GM23248 (cell line): Measurements from ENCODE around the gene SGCA. TPM values are rescaled to one million over a fixed set of nuclear protein-coding genes. Genes with fewer than 3 reads are reported as not detected.

ENCODE experiments used
- DNase-seq: peaks from one replicate; pipeline ENCODE4 v3.0.0-alpha.2; 2015
- H2AFZ ChIP-seq: fragments of 200-600 bp; sonication (generic); 2 replicates; pipeline ENCODE4 v1.6.1; 2016; ENCODE audit warnings: antibody characterized with exemption
- H3F3A ChIP-seq: fragments of 200-600 bp; sonication (generic); 2 replicates; pipeline ENCODE4 v1.6.1; 2016; ENCODE audit warnings: mild to moderate bottlenecking, antibody characterized with exemption, mixed run types; ENCODE audit not compliant: insufficient read depth
- H3K27ac ChIP-seq: fragments of 200-600 bp; sonication (generic); 2 replicates; pipeline ENCODE4 v1.5.1; 2016; ENCODE audit warnings: mild to moderate bottlenecking
- H3K27me3 ChIP-seq: fragments of 200-600 bp; sonication (generic); replicated peaks from 2 replicates; pipeline ENCODE4 v1.6.1; 2016; ENCODE audit warnings: mild to moderate bottlenecking; ENCODE audit not compliant: insufficient read depth
- H3K36me3 ChIP-seq: fragments of 200-600 bp; sonication (generic); 2 replicates; pipeline ENCODE4 v1.6.1; 2016; ENCODE audit warnings: low read depth, mild to moderate bottlenecking
- H3K4me1 ChIP-seq: fragments of 200-600 bp; sonication (generic); 2 replicates; pipeline ENCODE4 v1.6.1; 2016; ENCODE audit warnings: mild to moderate bottlenecking; ENCODE audit not compliant: insufficient read depth
- H3K4me2 ChIP-seq: fragments of 200-600 bp; sonication (generic); one replicate; pipeline ENCODE4 v1.6.1; 2016; ENCODE audit warnings: mild to moderate bottlenecking; ENCODE audit not compliant: unreplicated experiment
- H3K4me3 ChIP-seq: fragments of 200-600 bp; sonication (generic); 2 replicates; pipeline ENCODE4 v1.5.1; 2016; ENCODE audit warnings: mild to moderate bottlenecking
- H3K79me2 ChIP-seq: fragments of 200-600 bp; sonication (generic); 2 replicates; pipeline ENCODE4 v1.6.1; 2016; ENCODE audit warnings: mild to moderate bottlenecking; ENCODE audit not compliant: insufficient read depth
- H3K9ac ChIP-seq: fragments of 200-600 bp; sonication (generic); 2 replicates; pipeline ENCODE4 v1.6.1; 2016; ENCODE audit warnings: mild to moderate bottlenecking
- H3K9me2 ChIP-seq: fragments of 200-600 bp; sonication (generic); 2 replicates; pipeline ENCODE4 v1.6.1; 2016; ENCODE audit warnings: mixed run types, mild to moderate bottlenecking, moderate library complexity; ENCODE audit not compliant: insufficient read depth
- H3K9me3 ChIP-seq: fragments of 200-600 bp; sonication (generic); one replicate; pipeline ENCODE4 v1.6.1; 2017; ENCODE audit warnings: low read depth
- H4K20me1 ChIP-seq: fragments of 200-600 bp; sonication (generic); 2 replicates; pipeline ENCODE4 v1.6.0; 2016; ENCODE audit not compliant: insufficient read depth
- EZH2 ChIP-seq: fragments of 200-600 bp; sonication (generic); IDR thresholded peaks from 2 replicates; pipeline ENCODE4 v1.6.1; 2018; ENCODE audit warnings: antibody characterized with exemption, mild to moderate bottlenecking; ENCODE audit not compliant: insufficient read depth, poor library complexity, severe bottlenecking
- EZH2phosphoT487 ChIP-seq: fragments of 200-600 bp; sonication (generic); IDR thresholded peaks from 2 replicates; pipeline ENCODE4 v1.6.1; 2018; ENCODE audit warnings: antibody characterized with exemption, moderate library complexity, mild to moderate bottlenecking, low read depth; ENCODE audit not compliant: insufficient read depth
- WGBS, 2 experiments: methylation state at CpG; one replicate each; pipeline ENCODE4 v1.1.6; 2015 to 2017; ENCODE audit warnings: low lambda C conversion rate in 2 of 2, low coverage in 1 of 2; ENCODE audit errors: missing lambda C conversion rate in 2 of 2; 5-methylcytosine and 5-hydroxymethylcytosine counted together
- in situ Hi-C: fragments of 300-500 bp; cut with MboI; formaldehyde crosslinking; loops from 2 replicates; pipeline ENCODE4 v1.15.0; 2020
- polyA plus RNA-seq: library from polyadenylated mRNA; unstranded; fragments of >200 nt; fragmentation: Nextera tagmentation; extraction: Ambion mirVana; gene quantifications from 2 replicates; pipeline ENCODE4 v1.2.1, GENCODE V29; 2016
- total RNA-seq: library from RNA; depleted of rRNA; stranded (reverse); fragments of >200 nt; shearing (Covaris generic); gene quantifications from 2 replicates; pipeline ENCODE4 v1.2.3, GENCODE V29; 2014

The SGCA gene
- total and polyA plus RNA-seq, 2 experiments from 2014 or later = 1.8 TPM; not detected in 1

GRCh38 chr17:50198026-50198669 is 32.3 kb downstream of the SGCA start:
- TF ChIP-seq EZH2 (no peak), EZH2phosphoT487 (no peak)
- WGBS, 2 experiments = 1% methylated on average over 7 of the region's 7 CpGs
- Histone ChIP-seq H3K9me2 (no peaks in the 10 kb centered on the region), H3K79me2 (peaks cover 98% of the 10 kb centered on the region), H3K4me3 (peak overlapping the region; percentile 99), H3K4me2 (peak overlapping the region; percentile 94), H4K20me1 (no peaks in the 10 kb centered on the region), H3K9ac (peak overlapping the region; percentile 100), H3K9me3 (no peaks in the 10 kb centered on the region), H2AFZ (no peak overlapping the region), H3K27ac (peak overlapping the region; percentile 100), H3F3A (peaks cover 68% of the 10 kb centered on the region), H3K4me1 (peaks cover 65% of the 10 kb centered on the region), H3K27me3 (no peaks in the 10 kb centered on the region), H3K36me3 (peaks cover 64% of the 10 kb centered on the region)
- in situ Hi-C loops = no loop called here
- peak; percentile 84 for DNase-seq

- peak; percentile 68 for DNase-seq
These were observed 33.5 kb downstream of the SGCA start for GRCh38 chr17:50199211-50199802.

GRCh38 chr17:50199803-50200456 is 34.1 kb downstream of the SGCA start:
- Histone ChIP-seq H3K4me2 (peak overlapping the region; percentile 94), H3K4me3 (peak overlapping the region; percentile 99), H3K79me2 (peaks cover 89% of the 10 kb centered on the region), H3K27ac (peak overlapping the region; percentile 100), H3K36me3 (peaks cover 52% of the 10 kb centered on the region), H3K27me3 (no peaks in the 10 kb centered on the region), H2AFZ (no peak overlapping the region), H3K9ac (peak overlapping the region; percentile 100), H3K9me3 (no peaks in the 10 kb centered on the region), H3F3A (peaks cover 68% of the 10 kb centered on the region), H4K20me1 (no peaks in the 10 kb centered on the region), H3K4me1 (peaks cover 61% of the 10 kb centered on the region), H3K9me2 (no peaks in the 10 kb centered on the region)
- WGBS, 2 experiments = 0 to 2% methylated on average over 25 to 33 of the region's 36 CpGs
- TF ChIP-seq EZH2phosphoT487 (no peak), EZH2 (no peak)
- in situ Hi-C loops = no loop called here
- peak; percentile 96 for DNase-seq

More at GRCh38 chr17:50199211-50199802, 33.5 kb downstream of the SGCA start:
- H4K20me1 ChIP-seq = no peaks in the 10 kb centered on the region
- peak overlapping the region; percentile 94 for H3K4me2 ChIP-seq
- H3K27me3 ChIP-seq = no peaks in the 10 kb centered on the region
- TF ChIP-seq EZH2phosphoT487 (no peak), EZH2 (no peak)
- peak overlapping the region; percentile 100 for H3K9ac ChIP-seq
- H3K79me2 ChIP-seq = peaks cover 90% of the 10 kb centered on the region
- peaks cover 61% of the 10 kb centered on the region for H3K4me1 ChIP-seq
- in situ Hi-C loops = no loop called here
- peak overlapping the region; percentile 100 for H3K27ac ChIP-seq
- no peaks in the 10 kb centered on the region for H3K9me3 ChIP-seq
- peak overlapping the region; percentile 99 for H3K4me3 ChIP-seq
- peaks cover 52% of the 10 kb centered on the region for H3K36me3 ChIP-seq
- 1% methylated on average over 20 to 39 of the region's 41 CpGs for WGBS, 2 experiments
- no peak overlapping the region for H2AFZ ChIP-seq
- H3F3A ChIP-seq = peaks cover 62% of the 10 kb centered on the region
- H3K9me2 ChIP-seq = no peaks in the 10 kb centered on the region

- H4K20me1 ChIP-seq = no peaks in the 10 kb centered on the region
- peak overlapping the region; percentile 94 for H3K4me2 ChIP-seq
- in situ Hi-C loops = no loop called here
These were observed 34.9 kb downstream of the SGCA start for GRCh38 chr17:50200457-50201275.

More at GRCh38 chr17:50200457-50201275, 34.9 kb downstream of the SGCA start:
- Histone ChIP-seq H3F3A (peaks cover 68% of the 10 kb centered on the region), H3K4me3 (peak overlapping the region; percentile 99), H3K4me1 (peaks cover 61% of the 10 kb centered on the region), H2AFZ (no peak overlapping the region), H3K36me3 (peaks cover 48% of the 10 kb centered on the region), H3K9me3 (no peaks in the 10 kb centered on the region), H3K9me2 (no peaks in the 10 kb centered on the region), H3K27me3 (no peaks in the 10 kb centered on the region), H3K9ac (peak overlapping the region; percentile 100), H3K27ac (peak overlapping the region; percentile 100), H3K79me2 (peaks cover 86% of the 10 kb centered on the region)
- TF ChIP-seq EZH2phosphoT487 (0 out of 2 replicates have a peak, but pooled peaks have one; percentile 45), EZH2 (no peak)
- DNase-seq = peak; percentile 94
- 1% methylated on average over 32 to 53 of the region's 55 CpGs for WGBS, 2 experiments
